GM21528 (cell line): Measurements from ENCODE around the gene HASPIN.

Experiments
- ATAC-seq: cut with Tn5 transposase; IDR thresholded peaks from one replicate; pipeline ENCODE4 v1.9.1; 2021; ENCODE audit warnings: mild to moderate bottlenecking, moderate library complexity; ENCODE audit not compliant: unreplicated experiment, low FRiP score

The HASPIN gene

GRCh38 chr17:3723556-3724377 lies at the start of gene HASPIN:
Gene HASPIN, plus strand, starts transcription at chr17:3723903. Its CDS starts 33 bp downstream, at chr17:3723936.
- ATAC-seq = peak; percentile 79

DNA sequence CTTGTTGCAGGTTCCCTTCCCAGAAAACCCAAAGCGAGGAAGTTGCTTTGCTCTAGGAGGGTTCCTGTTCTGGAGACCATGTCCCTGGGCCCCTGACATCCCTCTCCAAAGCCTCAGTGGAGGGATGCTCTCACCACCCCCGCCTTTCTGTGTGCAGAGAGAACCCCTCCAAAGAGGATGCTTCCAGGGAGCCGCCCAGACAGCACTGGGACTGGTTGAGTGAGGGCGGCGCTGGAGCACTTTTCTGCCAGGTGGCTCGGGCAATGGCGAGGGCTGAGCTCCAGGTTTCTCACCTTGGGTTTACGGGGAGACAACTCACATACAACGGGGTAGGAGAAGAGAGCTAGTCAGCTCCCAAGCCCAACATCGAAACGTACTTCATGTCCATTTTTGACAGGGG lies 47.8 kb upstream of the HASPIN start:
- no peak for ATAC-seq

GRCh38 chr17:3678095-3678820 lies 45.4 kb upstream of the HASPIN start:
- no peak for ATAC-seq

DNA sequence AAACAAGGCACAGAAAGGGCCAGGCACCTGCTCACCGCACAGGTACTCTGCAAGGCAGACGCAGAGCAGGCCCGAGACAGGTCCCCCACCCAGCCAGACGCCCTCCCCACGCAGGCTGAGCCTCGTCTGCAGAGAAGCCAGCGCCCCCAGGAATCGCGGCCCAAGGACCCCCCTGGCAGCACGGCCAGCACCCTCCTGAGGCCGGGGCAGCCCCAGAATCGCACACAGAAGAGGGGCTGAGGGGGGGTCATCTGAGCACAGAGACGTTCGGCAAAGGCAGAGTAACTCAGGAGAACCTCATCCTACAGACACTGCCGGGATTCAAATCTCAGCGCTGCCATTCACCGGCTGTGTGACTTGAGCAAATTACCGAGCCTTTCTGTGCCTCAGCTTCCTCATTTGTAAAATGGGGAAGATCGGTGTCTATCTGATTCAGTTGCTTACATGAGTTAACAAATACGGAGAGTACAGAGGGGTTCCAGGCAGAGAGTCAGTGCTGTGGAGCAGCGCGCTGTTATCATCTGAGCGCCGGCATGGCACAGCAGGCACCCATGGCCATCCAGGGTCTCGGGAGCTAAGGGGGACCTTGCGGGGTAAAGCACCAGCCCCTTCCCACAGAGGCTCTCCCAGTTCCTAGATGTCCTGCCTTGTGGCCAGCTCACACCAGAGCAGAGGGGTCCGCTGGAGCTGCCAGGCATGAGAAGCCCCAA lies 44.7 kb upstream of the HASPIN start:
- ATAC-seq = no peak

- ATAC-seq = no peak
Observed at GRCh38 chr17:3679531-3680126, 44.1 kb upstream of the HASPIN start.

GRCh38 chr17:3681057-3681456 lies 42.6 kb upstream of the HASPIN start:
- ATAC-seq = no peak

DNA sequence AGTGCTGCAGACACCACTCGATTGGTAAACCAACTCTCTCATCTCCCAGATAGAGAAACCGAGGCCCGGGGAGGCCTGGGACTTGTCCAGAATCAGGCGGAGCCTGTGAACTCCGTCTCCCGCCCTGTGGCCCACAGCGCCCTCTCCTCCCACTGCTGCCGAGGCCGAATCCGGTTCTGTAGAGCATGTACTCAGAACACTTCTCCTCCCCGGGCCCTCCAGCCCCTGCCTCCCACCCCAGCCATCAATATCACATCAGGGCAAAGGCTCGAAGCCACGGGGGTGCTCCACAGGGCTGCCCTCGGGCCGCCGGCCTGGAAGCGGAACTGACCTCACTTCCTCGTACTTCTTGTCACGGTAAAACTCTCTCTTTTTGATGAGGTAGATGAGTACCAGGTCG lies 42.1 kb upstream of the HASPIN start:
- ATAC-seq = no peak

GRCh38 chr17:3682033-3682432 lies 41.7 kb upstream of the HASPIN start:
- ATAC-seq = no peak

- peak; percentile 61 for ATAC-seq
Observed at GRCh38 chr17:3683054-3683511, 40.6 kb upstream of the HASPIN start.

DNA sequence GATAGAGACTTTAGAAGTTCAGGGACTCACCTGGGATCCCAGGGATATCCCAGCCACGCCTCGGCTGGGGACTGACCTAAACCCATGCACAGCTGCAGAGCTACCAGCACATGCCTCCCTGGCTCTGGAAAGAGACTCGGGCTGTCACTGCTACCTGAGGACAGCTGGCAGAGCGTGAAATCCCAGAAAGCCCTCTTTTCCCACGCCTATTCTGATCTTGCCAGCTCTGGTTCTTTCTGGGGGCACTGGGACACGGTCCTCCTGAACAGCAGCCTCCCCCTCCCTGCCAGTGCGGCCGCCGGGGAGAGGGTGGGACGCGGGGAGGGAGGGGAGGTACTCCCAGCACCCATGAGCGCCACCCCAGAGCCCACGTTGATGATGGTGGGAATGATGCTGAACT lies 38.5 kb upstream of the HASPIN start:
- no peak for ATAC-seq

DNA sequence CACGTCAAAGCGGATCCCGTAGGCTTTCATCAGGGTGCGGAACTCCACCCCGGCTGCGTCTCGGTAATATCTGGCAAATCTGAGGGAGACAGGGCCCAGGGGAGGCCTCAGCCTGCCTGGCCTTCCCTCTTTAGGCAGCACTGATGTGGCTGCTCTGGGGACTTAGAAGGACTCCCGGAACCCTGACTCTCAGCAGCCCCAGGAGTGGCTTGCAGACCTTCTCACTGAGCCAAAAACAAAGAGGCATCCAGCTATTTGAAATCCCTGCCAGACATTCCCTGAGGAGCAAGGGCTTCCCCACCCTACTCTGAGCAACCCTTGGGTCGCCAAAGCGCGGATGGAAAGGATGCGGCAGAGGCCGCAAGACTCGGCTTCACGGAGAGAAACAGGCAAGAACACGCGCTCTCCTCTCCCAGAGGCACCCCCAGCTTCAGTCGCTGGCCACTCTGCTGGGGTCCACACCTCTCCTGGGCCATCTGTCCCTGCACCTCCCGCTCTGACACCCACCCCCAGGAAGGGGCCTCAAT lies 35.6 kb upstream of the HASPIN start:
- ATAC-seq = no peak

- ATAC-seq = no peak
Observed at GRCh38 chr17:3688852-3689261, 34.8 kb upstream of the HASPIN start.

DNA sequence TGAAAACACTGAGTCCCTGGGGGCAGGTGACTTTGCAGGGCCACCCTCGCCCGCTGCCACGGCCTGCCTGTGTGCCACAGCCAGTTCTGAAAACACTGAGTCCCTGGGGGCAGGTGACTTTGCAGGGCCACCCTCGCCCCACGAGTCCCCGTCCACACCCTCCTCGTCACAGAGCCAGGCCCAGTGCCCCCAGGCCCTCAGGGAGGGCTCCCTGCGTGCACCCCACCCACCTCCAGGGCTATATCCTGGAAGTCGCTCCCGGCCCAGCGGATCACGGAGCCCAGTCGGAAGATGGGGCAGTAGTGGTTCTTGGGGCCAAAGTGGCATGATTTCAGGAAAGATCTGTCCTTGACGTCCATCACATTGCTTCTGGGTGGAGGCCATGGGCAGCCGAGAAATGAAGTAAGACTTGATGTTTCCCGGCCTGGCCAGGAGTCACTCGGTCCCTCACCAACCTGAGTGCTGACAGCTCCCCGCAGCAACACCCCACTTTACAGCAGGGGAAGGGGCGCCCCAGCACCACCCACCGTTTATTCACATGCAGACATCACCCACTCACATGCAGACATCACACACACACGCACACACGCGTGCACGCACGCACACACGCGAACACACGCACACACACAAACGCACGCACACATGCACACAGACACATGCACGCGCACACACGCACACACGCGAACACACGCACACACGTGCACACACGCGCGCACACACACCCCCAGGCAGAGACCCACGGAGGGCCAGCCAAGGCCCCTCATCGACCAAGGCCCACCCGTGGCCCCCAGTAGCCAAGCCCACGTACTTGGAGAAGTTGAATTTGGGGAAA lies 34.2 kb upstream of the HASPIN start:
- no peak for ATAC-seq

- ATAC-seq = no peak
Observed at GRCh38 chr17:3690094-3690715, 33.5 kb upstream of the HASPIN start.

DNA sequence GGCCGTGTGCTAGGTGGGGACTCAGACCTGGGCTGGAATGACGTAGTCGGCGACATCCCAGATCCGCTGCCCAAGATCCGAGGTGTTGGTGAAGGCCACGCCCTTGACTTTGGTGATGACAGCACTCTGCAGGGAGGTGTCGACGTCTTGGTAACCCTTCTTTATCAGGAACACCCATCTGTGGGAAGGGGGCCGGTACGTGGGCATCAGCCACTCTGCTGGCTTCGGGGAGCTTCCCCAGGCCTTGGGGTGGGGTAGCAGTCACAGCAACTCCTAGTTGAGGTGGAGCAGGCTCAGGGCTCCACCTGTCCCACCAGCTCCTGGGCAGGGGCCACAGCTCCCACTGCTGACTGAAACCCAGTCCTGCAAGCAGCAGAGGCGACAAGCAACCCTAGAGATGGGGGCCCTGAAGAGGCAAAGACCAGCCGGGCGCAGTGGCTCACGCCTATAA lies 32.1 kb upstream of the HASPIN start:
- ATAC-seq = no peak

- ATAC-seq = no peak
Observed at GRCh38 chr17:3692346-3692745, 31.4 kb upstream of the HASPIN start.

GRCh38 chr17:3693141-3693540 lies 30.6 kb upstream of the HASPIN start:
- no peak for ATAC-seq

DNA sequence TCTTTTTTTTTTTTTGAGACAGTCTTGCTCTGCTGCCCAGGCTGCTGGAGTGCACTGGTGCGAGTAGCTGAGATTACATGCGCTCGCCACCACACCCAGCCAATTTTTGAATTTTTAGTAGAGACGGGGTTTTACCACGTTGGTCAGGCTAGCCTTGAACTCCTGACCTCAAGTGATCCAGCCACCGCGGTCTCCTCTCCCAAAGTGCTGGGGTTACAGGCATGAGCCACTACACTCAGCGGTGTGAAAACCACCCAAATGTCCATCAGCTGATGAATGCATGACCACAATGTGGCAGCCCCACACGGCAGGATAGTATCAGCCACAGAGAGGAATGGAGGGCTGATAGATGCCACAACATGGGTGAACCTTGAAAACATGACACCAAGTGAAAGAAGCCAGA lies 29.9 kb upstream of the HASPIN start:
- no peak for ATAC-seq

GRCh38 chr17:3695129-3695722 lies 28.5 kb upstream of the HASPIN start:
- no peak for ATAC-seq
